DMS 273 treated with DMSO at 0.1 percent for 48 hours (cell line): ENCODE results near the gene SEPTIN8.
A peak's percentile ranks its signal among the peaks of the same experiment; 100 is the strongest.

ENCODE experiments used
- DNase-seq: peaks from one replicate; lab custom pipeline; 2025; lab: John Stamatoyannopoulos, UW

The SEPTIN8 gene

DNA sequence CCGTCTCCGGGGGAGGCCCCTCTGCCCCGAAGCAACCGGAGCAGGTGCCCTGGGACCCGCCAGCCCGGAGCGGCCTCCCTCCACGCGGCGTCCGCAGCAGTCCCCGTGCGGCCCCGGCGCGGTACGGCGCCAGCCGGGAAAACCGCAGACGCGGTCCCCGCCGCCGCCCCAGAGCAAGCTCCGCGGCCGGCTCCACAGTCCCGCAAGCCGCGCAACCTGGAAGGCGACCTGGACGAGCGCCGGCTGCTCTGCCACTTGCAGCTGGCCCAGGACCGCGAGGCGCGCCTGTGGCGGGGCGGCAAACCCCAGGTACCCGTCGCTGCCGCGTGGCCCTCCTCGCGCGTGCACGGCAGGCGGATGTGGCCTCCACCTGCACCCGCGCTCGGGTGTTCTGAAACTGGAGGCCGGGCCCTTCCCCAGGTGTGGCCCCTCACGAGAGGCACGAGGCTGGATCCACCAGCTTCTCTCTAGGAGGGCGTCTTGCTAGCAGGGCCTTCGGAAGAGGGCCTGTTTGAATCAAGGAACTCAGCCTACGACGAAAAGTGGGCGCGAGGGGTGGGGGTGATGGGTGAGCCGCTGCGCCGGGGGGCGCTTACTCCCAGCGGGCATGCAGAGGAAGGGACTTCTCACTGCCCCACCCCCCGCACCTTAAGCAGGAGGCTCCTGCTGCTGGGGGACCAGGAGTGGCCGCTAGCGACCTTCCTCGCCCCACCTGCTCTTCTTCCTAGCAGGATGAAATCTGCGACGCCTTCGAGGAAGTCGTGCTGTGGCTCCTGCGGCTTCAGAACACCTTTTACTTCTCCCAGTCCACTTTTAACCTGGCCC, 29.2 kb downstream of the SEPTIN8 start:
- DNase-seq = no peak

DNA sequence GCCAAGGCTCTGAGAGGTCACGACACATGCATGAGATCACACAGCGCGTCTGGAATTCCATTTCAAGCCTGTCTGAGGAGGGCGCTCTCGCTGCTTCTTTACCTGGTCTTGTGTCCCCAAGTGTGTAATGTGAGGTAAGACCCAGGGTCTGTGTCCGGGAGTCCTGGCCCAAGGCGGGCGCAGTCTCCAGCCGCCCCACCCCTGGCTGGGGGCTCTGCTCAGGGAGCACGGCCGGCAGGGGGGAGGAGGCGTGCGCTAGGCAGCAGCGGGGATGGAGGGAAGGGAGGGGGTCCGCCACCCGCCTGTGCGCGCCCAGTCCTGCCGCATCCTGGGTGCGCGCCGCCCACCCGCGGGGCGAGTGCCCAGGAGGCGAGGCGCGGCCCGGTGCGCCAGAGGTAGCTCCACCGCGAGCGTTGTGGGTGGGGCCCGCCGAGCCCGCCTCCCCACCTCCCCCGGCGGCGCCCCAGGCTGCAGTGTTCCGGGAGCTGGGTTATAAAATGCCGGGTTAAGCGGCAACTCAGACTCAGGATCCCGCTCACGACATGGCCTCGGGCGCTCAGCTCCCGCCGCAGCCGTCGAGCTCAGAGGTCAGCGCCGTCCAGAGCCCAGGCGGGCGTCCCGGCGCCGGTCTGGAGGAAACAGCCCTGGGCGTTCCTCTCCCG, 30.0 kb downstream of the SEPTIN8 start, which contains the start of gene CCNI2:
TSS of gene CCNI2 (plus strand) at position 473 of the 662 bp plus-strand sequence. CDS start at position 543, 70 bp downstream.
- no peak for DNase-seq

- DNase-seq = no peak
Observed at GRCh38 chr5:132746592-132746953, 30.5 kb downstream of the SEPTIN8 start.

DNA sequence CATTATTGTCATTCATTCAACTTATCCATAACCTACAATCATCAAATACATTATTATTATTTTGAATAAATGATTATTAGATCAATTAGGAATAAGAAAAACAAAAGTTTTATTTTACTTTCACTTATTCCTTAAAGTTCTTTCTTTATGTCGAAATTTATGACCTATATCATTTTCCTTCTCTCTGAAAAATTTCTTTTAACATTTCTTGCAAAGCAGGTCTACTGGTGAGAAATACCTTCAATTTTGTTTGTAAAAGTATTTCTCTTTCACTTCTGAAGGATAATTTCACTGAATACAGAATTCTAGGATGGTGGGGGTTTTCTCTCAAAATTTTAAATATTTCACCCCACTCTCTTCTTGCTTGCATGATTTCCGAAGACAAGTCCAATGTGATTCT, 32.4 kb downstream of the SEPTIN8 start:
- DNase-seq = no peak

- no peak for DNase-seq
Observed at GRCh38 chr5:132742626-132743025, 34.4 kb downstream of the SEPTIN8 start.

GRCh38 chr5:132742158-132742557, 34.9 kb downstream of the SEPTIN8 start:
- no peak for DNase-seq

DNA sequence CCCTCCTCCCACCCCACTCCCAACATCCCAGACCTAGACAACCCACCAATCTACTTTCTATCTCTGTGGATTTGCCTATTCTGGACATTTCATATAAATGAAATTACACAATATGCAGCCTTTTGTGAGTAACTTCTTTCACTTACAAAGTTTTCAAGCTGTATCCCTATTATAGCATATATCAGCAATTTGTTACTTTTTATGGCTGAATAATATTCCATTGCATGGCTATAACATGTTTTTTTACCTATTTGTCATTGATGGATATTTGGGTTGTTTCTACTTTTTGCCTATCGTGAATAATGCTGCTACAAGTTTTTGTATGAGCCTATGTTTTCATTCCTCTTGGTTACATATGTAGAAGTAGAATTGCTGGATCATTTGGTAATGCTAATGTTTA, 37.8 kb downstream of the SEPTIN8 start:
- no peak for DNase-seq

DNA sequence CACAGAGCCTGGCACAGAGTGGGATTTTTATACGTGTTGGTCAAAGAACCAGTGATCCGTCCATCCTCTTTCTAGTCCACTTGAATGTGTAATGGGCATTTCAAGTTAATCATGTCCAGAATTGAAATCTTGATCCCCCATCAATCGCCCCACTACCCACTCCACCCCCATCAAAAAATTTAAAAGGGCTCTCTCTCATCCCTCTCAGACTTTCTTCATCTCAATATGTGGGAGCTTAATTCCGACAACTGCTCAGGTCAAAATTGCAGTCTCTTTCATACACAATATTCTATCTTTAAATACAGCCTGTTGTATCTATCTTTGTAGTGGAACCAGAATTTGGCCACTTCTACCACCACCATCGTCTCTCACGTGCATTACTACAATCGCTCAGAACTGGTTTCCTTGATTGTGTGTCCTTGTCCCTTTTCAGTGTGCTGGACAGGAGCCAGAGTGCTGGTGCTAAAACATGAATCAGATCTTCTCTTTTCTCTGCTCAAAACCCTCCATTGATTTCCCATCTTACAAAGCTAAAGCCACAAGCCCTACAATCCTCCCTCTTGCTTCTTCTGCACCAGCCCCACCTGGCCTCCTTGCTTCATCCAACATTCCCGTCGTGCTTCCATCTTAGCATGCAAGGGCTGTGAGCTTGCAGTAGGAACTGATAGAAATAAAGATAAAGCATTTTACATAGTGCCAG, 38.9 kb downstream of the SEPTIN8 start:
- DNase-seq = no peak

GRCh38 chr5:132736853-132737833, 39.9 kb downstream of the SEPTIN8 start, which contains the start of gene KIF3A:
KIF3A (minus strand) TSS chr5:132737546; CDS start chr5:132737419, 127 bp downstream.
- peak; percentile 94 for DNase-seq

DNA sequence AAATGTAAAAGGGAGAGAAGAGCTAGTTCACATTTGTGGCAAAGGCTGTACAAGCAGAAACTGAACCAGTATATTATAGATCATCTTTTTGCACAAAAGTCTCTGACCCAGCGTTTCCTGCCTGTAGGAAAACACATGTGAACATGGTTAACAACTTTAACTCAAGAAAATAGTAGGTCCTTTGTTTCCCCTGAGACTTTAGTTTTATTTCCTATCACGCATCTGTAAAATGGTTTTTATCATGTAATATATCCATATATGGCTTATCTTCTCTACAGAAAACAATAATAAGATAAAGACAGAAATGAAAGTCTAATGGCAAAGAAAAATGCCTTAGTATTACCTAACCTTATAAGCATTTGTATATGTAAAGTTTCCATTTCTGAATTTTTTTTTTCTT, 42.4 kb downstream of the SEPTIN8 start:
- no peak for DNase-seq

- DNase-seq = no peak
Observed at GRCh38 chr5:132733499-132734148, 43.4 kb downstream of the SEPTIN8 start.

DNA sequence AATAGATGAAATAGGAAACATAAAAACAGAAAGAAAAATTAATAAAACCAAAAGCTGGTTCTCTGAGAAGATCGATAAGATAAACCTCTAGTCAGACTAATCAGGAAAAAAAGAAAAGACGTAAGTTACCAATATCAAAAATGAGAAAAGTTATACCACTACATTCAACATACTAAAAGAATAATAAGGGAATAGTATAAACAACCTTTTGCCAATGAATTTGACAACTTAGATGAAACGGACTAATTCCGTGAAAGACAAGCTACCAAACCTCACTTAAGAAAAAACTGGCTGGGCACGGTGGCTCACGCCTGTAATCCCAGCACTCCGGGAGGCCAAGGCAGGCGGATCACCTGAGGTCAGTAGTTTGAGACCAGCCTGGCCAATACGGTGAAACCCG, 47.1 kb downstream of the SEPTIN8 start:
- DNase-seq = no peak

- DNase-seq = no peak
Observed at GRCh38 chr5:132725745-132726144, 51.3 kb downstream of the SEPTIN8 start.

DNA sequence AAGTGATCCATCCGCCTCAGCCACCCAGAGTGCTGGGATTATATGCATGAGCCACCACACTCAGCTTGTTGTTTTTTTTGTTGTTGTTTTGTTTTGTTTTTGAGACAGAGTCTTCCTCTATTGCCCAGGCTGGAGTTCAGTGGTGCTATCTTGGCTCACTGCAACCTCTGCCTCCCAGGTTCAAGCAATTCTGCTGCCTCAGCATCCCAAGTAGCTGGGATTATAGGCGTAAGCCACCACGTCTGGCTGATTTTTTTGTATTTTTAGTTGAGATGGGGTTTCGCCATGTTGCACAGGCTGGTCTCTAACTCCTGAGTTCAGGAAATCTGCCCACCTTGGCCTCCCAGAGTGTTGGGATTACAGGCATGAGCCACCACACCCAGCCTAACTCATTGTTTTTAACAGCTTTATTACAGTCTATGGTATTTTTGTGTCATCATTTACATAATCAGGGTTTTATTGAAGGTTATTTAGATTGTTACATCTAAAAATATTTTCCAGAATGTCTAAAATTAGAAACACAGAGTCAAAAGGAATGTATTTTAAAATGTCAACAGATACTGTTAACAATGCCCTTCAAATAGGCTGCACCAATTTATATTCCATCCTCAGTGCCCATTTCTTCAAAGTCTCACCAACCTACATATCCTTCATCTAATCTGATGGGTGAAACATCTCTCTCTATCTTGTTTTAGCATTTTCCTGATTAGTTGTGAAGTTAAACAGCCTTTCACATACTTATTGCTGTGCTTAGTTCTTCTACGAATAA, 58.3 kb downstream of the SEPTIN8 start:
- no peak for DNase-seq

DNA sequence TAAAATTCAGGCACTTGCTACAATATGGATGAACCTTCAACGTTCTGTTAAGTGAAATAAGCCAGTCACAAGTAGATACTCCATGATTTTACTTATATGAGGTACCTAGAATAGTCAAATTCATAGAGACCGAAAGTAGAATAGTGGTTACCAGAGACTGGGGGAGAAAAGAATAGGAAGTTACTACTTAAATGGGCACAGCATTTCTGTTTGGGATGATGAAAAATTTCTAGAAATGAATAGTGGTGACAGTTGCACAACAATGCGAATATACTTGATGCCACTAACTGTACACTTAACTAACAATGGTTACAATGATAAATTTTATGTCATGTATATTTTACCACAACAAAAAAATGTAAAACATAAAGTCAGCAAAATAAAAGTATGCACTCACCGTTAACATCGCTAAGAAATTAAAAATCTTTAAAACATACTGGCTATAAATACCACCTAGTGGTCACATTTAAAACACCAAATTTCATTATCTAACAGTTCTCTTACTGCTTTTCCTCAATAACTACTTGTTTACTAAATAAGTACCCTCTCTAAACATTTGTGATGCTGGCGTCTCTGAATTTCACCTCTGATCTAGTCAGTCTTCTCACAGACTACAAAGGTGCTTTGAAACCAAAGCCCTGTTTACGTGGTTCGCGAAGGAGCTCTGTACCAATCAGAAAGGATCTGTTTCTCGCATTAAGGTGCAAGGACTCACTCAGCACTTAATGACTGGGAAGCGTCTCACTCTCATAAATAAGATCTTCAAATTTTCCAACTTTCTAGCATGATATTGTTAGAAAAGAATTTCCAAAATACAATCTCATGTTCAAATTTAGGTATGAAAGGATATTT, 62.4 kb downstream of the SEPTIN8 start:
- DNase-seq = no peak

- no peak for DNase-seq
Observed at GRCh38 chr5:132708645-132709044, 68.4 kb downstream of the SEPTIN8 start.

GRCh38 chr5:132704875-132705274, 72.2 kb downstream of the SEPTIN8 start:
- DNase-seq = no peak
